HepG2 (cell line): ENCODE data around the gene TBCE. TPM values are rescaled to one million over a fixed set of nuclear protein-coding genes. Genes with fewer than 3 reads are reported as not detected.
A peak's percentile ranks its signal among the peaks of the same experiment; 100 is the strongest.

ENCODE experiments used
- ATF2 ChIP-seq: sonication (generic); formaldehyde crosslinking; IDR thresholded peaks from 2 replicates; pipeline ENCODE4 v1.4.0; 2020; ENCODE audit warnings: missing genetic modification reagents
- CTCF ChIP-seq: sonication (generic); formaldehyde crosslinking; IDR thresholded peaks from 2 replicates; pipeline ENCODE4 v1.5.0; 2020; ENCODE audit warnings: mild to moderate bottlenecking, missing genetic modification reagents, moderate library complexity
- PRDM15 ChIP-seq: sonication (generic); formaldehyde crosslinking; IDR thresholded peaks from 2 replicates; pipeline ENCODE4 v1.4.0; 2020; ENCODE audit warnings: missing genetic modification reagents
- TP53 ChIP-seq: sonication (generic); formaldehyde crosslinking; conservative IDR thresholded peaks from 2 replicates; pipeline ENCODE4 v1.4.0; 2020; ENCODE audit warnings: missing genetic modification reagents
- ZBTB7B ChIP-seq: sonication (generic); formaldehyde crosslinking; IDR thresholded peaks from 2 replicates; pipeline ENCODE4 v1.4.0; 2020; ENCODE audit warnings: missing genetic modification reagents
- ZC3H13 ChIP-seq: sonication (generic); formaldehyde crosslinking; IDR thresholded peaks from 2 replicates; pipeline ENCODE4 v1.8.1; 2023; ENCODE audit warnings: mild to moderate bottlenecking, missing genetic modification reagents, moderate library complexity
- ZNF414 ChIP-seq: sonication (generic); formaldehyde crosslinking; IDR thresholded peaks from 2 replicates; pipeline ENCODE4 v1.5.0; 2020; ENCODE audit warnings: missing genetic modification reagents
- ZNF574 ChIP-seq: sonication (generic); formaldehyde crosslinking; IDR thresholded peaks from 2 replicates; pipeline ENCODE4 v1.4.0; 2020; ENCODE audit warnings: missing genetic modification reagents
- ZNF687 ChIP-seq: sonication (generic); formaldehyde crosslinking; IDR thresholded peaks from 2 replicates; pipeline ENCODE4 v1.5.1; 2020; ENCODE audit warnings: mild to moderate bottlenecking, missing genetic modification reagents, moderate library complexity
- ZNF761 ChIP-seq: sonication (generic); formaldehyde crosslinking; conservative IDR thresholded peaks from 2 replicates; pipeline ENCODE4 v1.4.0; 2020; ENCODE audit warnings: mild to moderate bottlenecking, missing genetic modification reagents
- ZNF780A ChIP-seq: sonication (generic); formaldehyde crosslinking; IDR thresholded peaks from 2 replicates; pipeline ENCODE4 v1.8.0; 2022; ENCODE audit warnings: mild to moderate bottlenecking, missing genetic modification reagents, moderate library complexity
- ZSCAN31 ChIP-seq: sonication (generic); formaldehyde crosslinking; IDR thresholded peaks from 2 replicates; pipeline ENCODE4 v1.5.0; 2020; ENCODE audit warnings: low read depth, mild to moderate bottlenecking, missing genetic modification reagents
- polyA plus RNA-seq, 8 experiments: library from polyadenylated mRNA; depleted of rRNA in 3 of 8; stranded (reverse) in 7 of 8; unstranded in 1 of 8; fragments of >200 nt; fragmentation: Illumina TruSeq in 4 of 8; extraction: Trizol in 4 of 8; gene quantifications; 2 replicates each; pipeline versions ENCODE4 v1.2.1 to v1.2.3, GENCODE V29; 2011 to 2016; ENCODE audit warnings: low read depth in 4 of 8, missing spikeins in 1 of 8, mixed read lengths in 1 of 8; ENCODE audit not compliant: insufficient read depth in 1 of 8
- total RNA-seq, 5 experiments: library from RNA; depleted of rRNA; stranded (reverse); fragments of >200 nt; fragmentation: Illumina TruSeq; extraction: Trizol; gene quantifications; 2 replicates each; pipeline ENCODE4 v1.2.3, GENCODE V29; 2016; ENCODE audit warnings: low read depth in 1 of 5

TBCE gene
- total and polyA plus RNA-seq, 2 of the 13 experiments (the other 11 are each of a cell fraction or from before 2014, with no cell fraction given), result 25.6 to 31.1 TPM

- TF ChIP-seq CTCF (CRISPR knock-in tag), result no peak
- no peak for TF ChIP-seq ZSCAN31 (CRISPR knock-in tag)
- no peak for TF ChIP-seq PRDM15 (CRISPR knock-in tag)
- TF ChIP-seq ZNF414 (CRISPR knock-in tag), result no peak
- no peak for TF ChIP-seq ATF2 (CRISPR knock-in tag)
- no peak for TF ChIP-seq ZBTB7B
- TF ChIP-seq ZNF687, result no peak
- TF ChIP-seq ZNF761, result no peak
- no peak for TF ChIP-seq ZC3H13 (CRISPR knock-in tag)
- peak; percentile 57 for TF ChIP-seq ZNF574 (CRISPR knock-in tag)
- TF ChIP-seq ZNF780A (CRISPR knock-in tag), result no peak
- TF ChIP-seq TP53 (CRISPR knock-in tag), result no peak
Observed at GRCh38 chr1:235411489-235412486, 44.6 kb downstream of the TBCE start (continued).
